Right lobe of liver (tissue), 4 donors: ENCODE measurements around the gene GPR78.

ENCODE experiments used
- POLR2A ChIP-seq: fragments of 450-650 bp; IDR thresholded peaks from one replicate; pipeline ENCODE4 v1.6.1; 2017; ENCODE audit warnings: antibody characterized with exemption, mild to moderate bottlenecking
- TF ChIP-seq, protein P1 (sequence below), 4 donors: fragments of 200-600 bp in 3 of 4; fragments of 450-650 bp in 1 of 4; IDR thresholded peaks; one replicate each; pipeline versions ENCODE4 v1.5.1 to v1.8.0; 2016 to 2022; ENCODE audit warnings: antibody characterized with exemption in 4 of 4, mild to moderate bottlenecking in 2 of 4
- donor health status: DM: no; HTN: no; CAD: no.
- donor health status: DM: no; HTN: no; CAD: no.
- donor health status: DM: no; HTN: yes; CAD: no.

DNA sequence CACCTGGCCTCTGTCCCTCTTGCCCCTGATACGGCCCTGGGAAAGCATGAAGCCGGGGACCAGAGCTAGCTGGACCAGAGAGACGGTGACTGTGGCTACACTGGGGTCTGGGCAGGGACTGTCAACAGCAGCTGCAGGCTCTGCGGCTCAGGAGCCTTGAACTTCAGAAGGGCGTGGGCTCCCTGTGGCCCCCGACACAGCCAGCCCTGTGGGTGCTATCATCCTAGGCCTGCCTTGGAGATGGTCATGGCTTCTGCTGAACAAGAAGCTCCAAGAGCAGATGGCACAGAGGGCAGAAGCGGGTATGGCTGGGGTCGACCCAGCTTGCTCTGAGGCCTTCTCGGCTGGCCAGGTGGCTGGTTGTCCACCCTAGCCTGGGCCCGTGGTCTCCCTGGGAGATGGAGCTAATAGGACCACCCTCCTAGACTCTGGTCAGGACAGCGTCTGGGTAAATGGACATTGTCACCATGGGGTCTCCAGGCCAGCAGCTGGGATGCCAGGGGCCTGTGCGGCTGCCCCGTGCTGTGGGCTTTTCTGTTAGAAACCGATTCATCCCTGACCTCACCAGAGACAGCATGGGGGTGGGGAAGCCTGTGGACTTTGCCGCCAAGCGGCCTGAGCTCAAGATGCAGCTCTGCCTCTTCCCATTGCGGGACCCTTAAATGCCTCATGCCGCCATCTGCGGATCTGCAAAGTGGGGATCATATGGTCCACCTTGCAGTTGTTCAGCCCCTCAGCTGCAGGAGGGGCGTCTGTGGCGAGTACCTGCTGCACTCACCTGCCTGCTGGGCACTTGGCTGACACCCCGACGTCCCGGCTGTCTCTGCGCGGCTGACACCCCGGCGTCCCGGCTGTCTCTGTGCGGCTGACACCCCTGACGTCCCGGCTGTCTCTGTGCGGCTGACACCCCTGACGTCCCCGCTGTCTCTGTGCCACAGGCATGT is 33.5 kb downstream of the GPR78 start:
- TF ChIP-seq, protein P1, sequence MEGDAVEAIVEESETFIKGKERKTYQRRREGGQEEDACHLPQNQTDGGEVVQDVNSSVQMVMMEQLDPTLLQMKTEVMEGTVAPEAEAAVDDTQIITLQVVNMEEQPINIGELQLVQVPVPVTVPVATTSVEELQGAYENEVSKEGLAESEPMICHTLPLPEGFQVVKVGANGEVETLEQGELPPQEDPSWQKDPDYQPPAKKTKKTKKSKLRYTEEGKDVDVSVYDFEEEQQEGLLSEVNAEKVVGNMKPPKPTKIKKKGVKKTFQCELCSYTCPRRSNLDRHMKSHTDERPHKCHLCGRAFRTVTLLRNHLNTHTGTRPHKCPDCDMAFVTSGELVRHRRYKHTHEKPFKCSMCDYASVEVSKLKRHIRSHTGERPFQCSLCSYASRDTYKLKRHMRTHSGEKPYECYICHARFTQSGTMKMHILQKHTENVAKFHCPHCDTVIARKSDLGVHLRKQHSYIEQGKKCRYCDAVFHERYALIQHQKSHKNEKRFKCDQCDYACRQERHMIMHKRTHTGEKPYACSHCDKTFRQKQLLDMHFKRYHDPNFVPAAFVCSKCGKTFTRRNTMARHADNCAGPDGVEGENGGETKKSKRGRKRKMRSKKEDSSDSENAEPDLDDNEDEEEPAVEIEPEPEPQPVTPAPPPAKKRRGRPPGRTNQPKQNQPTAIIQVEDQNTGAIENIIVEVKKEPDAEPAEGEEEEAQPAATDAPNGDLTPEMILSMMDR (IDR thresholded peaks at IDR 0.05): no peak
- no peak for TF ChIP-seq POLR2A
